ENCODE results near the gene A1BG.
"Not testable (repeated sequence)": the region's sequence is repeated elsewhere in the genome, so short reads cannot be mapped to it uniquely, and the experiment has no call there.

A1BG gene

GRCh38 chr19:58310685-58311084 lies 42.6 kb downstream of the A1BG start:
- peaks cover 96% of the 10 kb centered on the region for H3K36me3 Mint-ChIP-seq
- not testable (repeated sequence) for ATAC-seq; H3K27ac Mint-ChIP-seq; H3K4me3 Mint-ChIP-seq; DNase-seq (ENCODE audit: low spot score in 2 of 2); H3K9me3 Mint-ChIP-seq
- H3K4me1 Mint-ChIP-seq: peaks cover 37% of the 10 kb centered on the region

DNA sequence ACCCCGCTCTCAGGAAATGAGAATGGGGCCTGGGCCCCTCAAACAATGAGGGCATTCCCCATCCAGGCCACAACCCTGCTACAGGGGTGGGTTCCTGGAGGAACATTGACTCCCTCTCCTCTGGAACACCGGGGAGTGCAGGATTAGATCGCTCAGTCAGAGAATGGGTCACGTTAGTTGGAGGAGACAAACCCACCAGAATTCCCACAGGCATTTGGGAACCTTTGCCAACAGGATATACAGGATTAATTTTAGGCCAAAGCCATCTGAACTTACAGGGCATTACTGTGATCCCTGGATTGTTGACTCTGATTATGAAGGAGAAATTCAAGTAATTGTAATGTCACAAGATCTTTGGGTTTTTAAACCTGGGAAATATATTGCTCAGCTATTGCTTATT lies 45.6 kb downstream of the A1BG start:
- Mint-ChIP-seq H3K4me1 (peaks cover 50% of the 10 kb centered on the region), H3K36me3 (peaks cover 77% of the 10 kb centered on the region), H3K27ac (no peak overlapping the region), H3K9me3 (no peaks in the 10 kb centered on the region), H3K4me3 (no peak overlapping the region)
- ATAC-seq (no peak), DNase-seq (ENCODE audit: low spot score in 2 of 2) (no peak)

DNA sequence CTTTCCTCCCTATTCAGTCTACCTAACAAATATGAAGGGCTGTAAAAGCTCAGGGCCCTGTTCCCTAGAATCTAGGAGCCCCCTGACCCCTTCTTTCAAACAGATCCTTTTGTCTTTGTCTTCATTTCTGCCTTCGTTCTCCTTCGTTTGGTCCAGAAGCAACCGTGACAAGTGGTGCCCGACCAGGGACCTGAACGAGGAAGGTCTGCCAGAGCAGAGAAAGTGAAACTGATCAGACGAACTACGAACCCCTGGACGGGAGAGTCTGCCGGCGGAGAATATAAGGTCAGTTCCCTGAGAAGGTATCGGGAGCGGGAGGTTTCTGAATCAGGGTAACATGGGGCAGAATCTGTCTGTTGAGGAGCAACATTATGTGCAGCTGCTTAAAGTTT lies 47.4 kb downstream of the A1BG start:
- peaks cover 54% of the 10 kb centered on the region for H3K4me1 Mint-ChIP-seq
- no peak for ATAC-seq

DNA sequence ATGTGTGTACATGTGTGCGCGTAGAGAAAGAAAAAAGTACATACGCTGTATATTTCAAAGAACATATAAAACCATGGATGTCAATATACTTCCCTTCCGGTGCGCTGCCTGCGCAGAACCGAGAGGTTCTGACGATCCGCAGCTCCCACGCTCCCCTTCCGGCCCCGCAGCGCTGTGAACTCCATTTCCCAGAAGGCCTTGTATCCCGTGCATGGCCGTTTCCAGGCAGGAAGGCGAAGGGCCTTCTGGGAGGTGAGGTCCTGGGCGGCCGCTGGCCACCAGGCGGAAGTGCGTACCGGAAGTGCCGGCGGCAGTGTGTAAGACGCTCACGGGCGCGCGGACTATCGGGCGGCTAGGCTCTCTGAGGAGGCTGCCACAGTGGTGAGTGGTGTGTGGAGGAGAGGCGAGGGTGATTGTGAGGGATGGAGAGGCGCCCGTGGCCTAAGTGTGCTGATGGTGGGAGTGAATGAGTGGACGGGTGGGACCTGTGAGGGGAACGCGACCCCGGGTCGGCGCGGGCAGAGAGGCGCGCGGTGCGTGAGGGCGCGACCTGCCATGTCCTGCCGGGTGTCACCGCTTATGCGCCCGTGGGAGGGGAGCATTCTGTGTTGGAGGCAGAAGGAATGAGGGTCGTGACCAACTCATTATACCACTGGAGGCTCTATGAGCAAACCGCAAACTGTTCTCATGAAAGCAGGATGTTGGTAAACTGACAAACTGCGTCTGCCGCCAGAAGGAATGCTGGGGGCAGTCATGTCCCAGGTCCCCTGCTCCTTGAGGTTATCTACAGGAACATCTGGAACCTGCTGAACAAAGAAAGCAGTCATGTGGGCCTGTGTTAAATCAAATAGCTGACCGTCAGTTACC lies 48.0 kb downstream of the A1BG start, which contains the start of gene ERVK3-1:
Gene ERVK3-1 (plus strand): TSS at position 313 of the 867 bp plus-strand sequence. CDS start 6,792 bp downstream, outside the sequence.
- Mint-ChIP-seq H3K36me3 (peaks cover 62% of the 10 kb centered on the region), H3K27ac (peak within 1 kb of the TSS; percentile 98)

More for the DNA sequence above, 47.4 kb downstream of the A1BG start:
- Mint-ChIP-seq H3K27ac (peak overlapping the region; percentile 98), H3K9me3 (no peaks in the 10 kb centered on the region), H3K4me3 (peak overlapping the region; percentile 98), H3K36me3 (peaks cover 62% of the 10 kb centered on the region)
- peak in 1 of 2 donors; percentile 52 for DNase-seq (ENCODE audit: low spot score in 2 of 2)

DNA sequence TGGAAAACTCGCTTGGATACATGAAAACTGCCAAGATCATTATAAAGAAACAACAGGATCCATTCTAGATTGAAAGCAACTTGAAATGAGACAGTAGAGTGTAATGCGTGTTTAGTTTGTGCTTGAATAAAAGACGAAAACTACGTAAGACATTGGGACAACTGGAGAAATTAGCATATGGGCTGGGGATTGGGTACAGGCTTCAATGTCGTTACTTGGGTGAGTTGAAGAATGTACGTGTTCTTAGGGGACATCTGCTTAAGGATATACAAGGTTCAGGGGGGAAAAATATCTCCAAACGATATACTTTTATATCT lies 48.6 kb downstream of the A1BG start:
- no peak for ATAC-seq
- no peak for DNase-seq (ENCODE audit: low spot score in 2 of 2)
- H3K4me3 Mint-ChIP-seq: peak overlapping the region; percentile 98
- H3K36me3 Mint-ChIP-seq: peaks cover 56% of the 10 kb centered on the region
- H3K9me3 Mint-ChIP-seq: no peaks in the 10 kb centered on the region
- H3K27ac Mint-ChIP-seq: peak overlapping the region; percentile 98
- peaks cover 50% of the 10 kb centered on the region for H3K4me1 Mint-ChIP-seq

More for the DNA sequence above, 48.0 kb downstream of the A1BG start, which contains the start of gene ERVK3-1:
- DNase-seq (ENCODE audit: low spot score in 2 of 2): peak; percentile 81 to 95
- Mint-ChIP-seq H3K4me1 (peaks cover 55% of the 10 kb centered on the region), H3K9me3 (no peaks in the 10 kb centered on the region), H3K4me3 (peak within 1 kb of the TSS; percentile 98)
- ATAC-seq: peak; percentile 99

DNA sequence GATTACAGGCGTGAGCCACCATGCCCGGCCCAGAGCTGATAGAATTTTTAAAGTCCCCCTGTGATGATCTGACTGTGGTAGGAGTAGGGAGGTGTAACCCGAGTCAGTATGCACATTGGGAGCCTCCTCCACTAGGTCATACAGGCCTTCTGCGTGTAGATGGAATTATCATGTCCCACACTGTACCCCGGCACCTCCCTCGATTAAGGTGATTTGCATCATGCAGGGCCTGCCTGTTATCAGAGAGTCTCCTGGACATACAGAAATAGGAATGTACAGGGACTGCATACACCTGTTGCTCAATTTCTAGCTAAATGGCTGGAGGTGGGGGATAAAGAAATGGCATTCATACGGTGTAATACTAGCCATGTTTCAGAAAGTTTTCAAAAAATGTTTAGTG lies 49.0 kb downstream of the A1BG start:
- Mint-ChIP-seq H3K4me1 (peaks cover 46% of the 10 kb centered on the region), H3K36me3 (peaks cover 51% of the 10 kb centered on the region), H3K9me3 (no peaks in the 10 kb centered on the region), H3K27ac (peak overlapping the region; percentile 98), H3K4me3 (peak overlapping the region; percentile 98)
- no peak for ATAC-seq
- DNase-seq (ENCODE audit: low spot score in 2 of 2): no peak

DNA sequence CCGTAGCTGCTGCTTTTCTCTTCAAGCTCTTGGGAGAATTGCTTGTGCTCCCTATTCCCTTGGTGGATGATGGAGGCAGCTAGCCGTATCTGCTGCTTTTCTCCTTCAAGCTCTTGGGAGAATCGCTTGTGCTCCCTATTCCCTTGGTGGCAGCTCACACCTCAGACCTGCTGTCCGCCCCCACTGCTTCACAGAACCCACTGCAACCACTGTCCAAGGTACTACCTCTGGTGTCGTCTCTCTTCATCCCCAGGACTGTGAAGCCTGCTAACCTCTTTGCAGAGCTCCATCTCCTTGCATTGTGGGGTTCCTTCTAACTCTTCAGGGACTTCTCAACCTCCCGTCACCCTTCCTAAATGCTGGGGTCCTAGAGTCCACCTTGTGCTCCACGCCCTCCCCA lies 52.7 kb downstream of the A1BG start:
- no peak overlapping the region for H3K4me3 Mint-ChIP-seq
- DNase-seq (ENCODE audit: low spot score in 2 of 2): no peak
- no peaks in the 10 kb centered on the region for H3K9me3 Mint-ChIP-seq
- no peak overlapping the region for H3K27ac Mint-ChIP-seq
- H3K4me1 Mint-ChIP-seq: peaks cover 19% of the 10 kb centered on the region
- no peak for ATAC-seq
- peaks cover 15% of the 10 kb centered on the region for H3K36me3 Mint-ChIP-seq

DNA sequence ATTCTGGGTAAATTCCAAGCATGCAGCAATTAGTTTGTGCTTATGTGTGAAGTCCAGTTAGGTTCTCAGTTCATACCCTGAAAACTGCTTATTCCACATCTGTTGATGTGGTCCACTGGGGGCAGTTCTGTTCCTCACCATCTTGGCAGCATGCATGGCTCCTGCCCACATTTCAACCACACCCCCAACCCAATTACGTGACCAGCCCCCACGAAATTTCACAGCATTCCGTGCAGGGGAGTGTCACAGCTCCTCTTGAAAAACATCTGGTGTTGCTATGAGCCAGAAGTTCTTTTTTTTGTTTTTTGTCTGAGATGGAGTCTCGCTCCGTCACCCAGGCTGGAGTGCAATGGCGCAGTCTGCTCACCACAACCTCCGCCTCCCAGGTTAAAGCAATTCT lies 57.2 kb downstream of the A1BG start:
- Mint-ChIP-seq H3K4me3 (no peak overlapping the region), H3K4me1 (peaks cover 4% of the 10 kb centered on the region), H3K9me3 (peaks cover 8% of the 10 kb centered on the region), H3K36me3 (peaks cover 35% of the 10 kb centered on the region), H3K27ac (no peak overlapping the region)
- no peak for ATAC-seq
- DNase-seq (ENCODE audit: low spot score in 2 of 2): no peak
